GM21447 (cell line): ENCODE results near the gene CCDC112.

Experiments
- ATAC-seq: cut with Tn5 transposase; IDR thresholded peaks from one replicate; pipeline ENCODE4 v1.9.1; 2021; ENCODE audit not compliant: unreplicated experiment

CCDC112 gene

DNA sequence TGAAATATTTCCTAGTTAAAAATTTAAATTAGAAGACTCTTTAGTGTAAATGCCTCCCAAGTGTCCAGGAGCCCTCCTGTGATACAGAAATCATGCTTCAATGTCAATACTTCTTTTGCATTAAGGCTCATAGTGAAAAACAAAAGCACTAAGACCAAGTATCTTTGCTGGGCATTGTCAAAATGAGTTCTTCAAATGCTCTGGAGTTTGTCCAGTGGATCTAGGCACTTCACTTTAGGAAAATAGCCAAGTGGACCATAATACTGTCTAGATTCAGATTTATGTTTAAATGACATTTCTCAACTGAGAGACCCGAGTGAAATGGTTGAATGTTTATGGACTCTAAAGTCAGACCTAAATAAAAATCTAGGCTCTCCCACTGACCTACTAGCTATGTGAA, 21.3 kb upstream of the CCDC112 start:
- ATAC-seq, result no peak

DNA sequence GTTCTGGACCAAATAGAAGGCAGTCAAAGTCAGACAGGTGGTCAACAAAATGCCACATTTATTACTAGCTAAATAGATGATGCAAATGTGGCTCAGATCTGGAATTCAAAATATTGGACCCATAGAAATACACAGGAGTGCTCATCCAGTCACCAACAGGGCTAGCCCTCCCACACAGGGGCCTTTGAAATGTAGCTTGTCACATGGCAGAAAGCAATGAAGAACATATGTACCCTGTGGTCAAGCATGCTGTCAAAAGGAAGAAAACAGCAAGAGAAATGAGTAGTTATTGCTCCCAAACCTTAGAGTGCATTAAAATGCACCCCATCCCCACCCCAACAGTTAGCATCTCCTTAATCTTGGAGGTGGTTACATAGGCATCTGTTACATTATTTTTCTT, 20.9 kb upstream of the CCDC112 start:
- ATAC-seq, result no peak

- ATAC-seq, result no peak
Observed at GRCh38 chr5:115313632-115314031, 17.2 kb upstream of the CCDC112 start.

- no peak for ATAC-seq
Observed at GRCh38 chr5:115313052-115313451, 16.6 kb upstream of the CCDC112 start.

DNA sequence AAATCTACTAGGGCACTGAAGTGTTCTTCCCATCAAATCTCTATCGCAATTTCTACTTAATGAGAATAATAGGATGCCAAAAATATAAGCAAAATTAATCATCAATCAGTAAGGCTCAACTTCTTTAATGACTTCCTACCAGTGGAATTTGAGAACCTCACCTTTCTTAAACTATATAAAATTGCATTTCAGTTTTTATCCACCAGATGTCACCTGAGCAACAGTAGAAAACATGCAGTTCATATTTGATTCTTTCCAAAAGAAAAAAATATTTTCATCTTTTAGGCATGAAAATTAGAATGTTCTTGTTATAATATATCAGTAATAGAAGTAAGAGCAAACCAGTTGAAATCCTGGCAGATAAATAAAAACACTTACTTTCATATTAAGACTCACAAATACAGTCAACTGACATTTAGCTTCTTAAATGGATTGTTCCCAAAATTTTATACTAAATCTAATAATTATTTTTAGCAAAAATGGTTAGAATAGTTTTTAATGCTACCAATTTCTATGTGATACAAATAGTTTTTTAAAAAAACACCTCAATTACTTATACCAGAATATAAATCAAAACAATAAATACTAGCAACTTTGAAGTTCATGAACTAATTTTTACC, 13.4 kb upstream of the CCDC112 start:
- no peak for ATAC-seq

GRCh38 chr5:115308815-115309214, 12.4 kb upstream of the CCDC112 start:
- ATAC-seq, result no peak

GRCh38 chr5:115306011-115306536, 9.6 kb upstream of the CCDC112 start:
- no peak for ATAC-seq

DNA sequence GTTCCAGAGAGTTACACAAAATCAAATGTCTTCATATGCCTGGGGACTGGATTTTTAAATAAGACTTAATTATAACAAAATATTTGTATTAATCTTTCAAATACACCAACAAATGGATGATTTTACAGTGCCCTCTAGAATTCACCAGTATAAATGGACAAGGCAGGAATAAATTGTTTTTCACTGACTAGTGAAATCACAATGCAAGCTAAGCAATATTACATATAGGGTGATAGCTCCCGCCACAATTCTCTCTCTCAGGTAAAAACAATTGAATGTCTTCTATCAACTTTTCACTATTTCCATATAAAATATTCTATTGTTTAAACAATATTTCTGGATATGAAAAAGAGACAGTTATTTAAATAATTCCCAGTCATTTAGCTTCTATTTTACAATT, 8.0 kb upstream of the CCDC112 start:
- ATAC-seq, result no peak

GRCh38 chr5:115298811-115299210, 2.4 kb upstream of the CCDC112 start:
- no peak for ATAC-seq

DNA sequence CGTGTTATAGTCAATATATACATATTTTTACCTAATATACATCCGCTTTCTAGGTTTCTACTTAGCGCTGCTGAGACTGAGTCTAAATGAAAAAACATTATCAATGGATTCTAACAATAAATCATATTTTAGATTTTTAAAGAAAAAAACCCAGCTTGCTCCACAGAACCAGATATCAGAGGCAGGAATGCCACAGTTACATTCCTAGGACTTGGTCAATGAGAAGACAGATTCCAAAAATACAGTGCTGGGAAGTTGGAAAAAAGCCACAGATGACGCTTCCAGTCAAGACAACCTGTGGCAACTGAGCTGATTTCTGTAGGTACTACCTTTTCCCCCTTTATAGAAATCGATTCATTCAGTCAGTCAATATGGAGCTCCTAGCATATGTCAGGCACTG, 577 bp upstream of the CCDC112 start:
- ATAC-seq, result no peak

GRCh38 chr5:115295777-115296123, 704 bp downstream of the CCDC112 start:
- ATAC-seq, result peak; percentile 26

GRCh38 chr5:115291397-115291796, 5.1 kb downstream of the CCDC112 start:
- no peak for ATAC-seq

DNA sequence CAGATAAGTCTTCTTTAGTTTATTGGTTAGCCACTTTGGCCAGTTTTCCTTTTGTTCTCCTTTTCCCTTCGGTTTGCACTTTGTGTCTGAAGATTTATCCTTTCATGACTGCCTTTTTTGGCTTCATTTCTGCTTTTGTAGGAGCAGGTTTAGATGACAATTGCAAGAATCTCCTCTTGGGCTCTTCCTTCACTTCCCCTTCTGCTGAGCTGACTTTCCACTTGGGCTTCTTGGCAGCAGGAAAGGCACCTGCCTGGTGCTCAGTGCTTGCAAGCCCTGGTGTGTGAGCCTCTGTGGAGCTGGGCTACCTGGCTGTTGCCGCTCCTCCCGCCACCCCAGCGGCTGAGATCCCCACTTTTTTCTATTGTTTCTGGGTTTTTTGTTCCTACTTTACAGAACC, 7.3 kb downstream of the CCDC112 start:
- ATAC-seq, result no peak

- no peak for ATAC-seq
Observed at GRCh38 chr5:115284021-115284420, 12.4 kb downstream of the CCDC112 start.

DNA sequence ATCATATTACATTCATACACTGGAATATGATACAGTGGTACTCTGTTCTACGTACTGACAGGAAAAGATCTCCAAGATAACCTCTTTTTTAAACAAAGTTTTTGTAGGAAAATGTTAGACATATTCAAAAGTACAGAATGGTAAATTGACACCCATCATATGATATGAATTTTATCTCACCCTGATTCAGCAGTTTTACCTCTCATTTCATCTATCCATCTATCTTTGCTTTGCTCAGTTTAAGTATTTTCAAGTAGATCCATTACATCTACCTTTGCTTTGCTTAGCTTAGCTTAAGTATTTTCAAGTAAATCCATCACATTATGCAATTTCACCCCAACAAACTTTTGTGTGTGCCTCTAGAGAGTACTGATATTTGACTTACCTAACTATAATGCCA, 14.3 kb downstream of the CCDC112 start:
- ATAC-seq, result no peak

DNA sequence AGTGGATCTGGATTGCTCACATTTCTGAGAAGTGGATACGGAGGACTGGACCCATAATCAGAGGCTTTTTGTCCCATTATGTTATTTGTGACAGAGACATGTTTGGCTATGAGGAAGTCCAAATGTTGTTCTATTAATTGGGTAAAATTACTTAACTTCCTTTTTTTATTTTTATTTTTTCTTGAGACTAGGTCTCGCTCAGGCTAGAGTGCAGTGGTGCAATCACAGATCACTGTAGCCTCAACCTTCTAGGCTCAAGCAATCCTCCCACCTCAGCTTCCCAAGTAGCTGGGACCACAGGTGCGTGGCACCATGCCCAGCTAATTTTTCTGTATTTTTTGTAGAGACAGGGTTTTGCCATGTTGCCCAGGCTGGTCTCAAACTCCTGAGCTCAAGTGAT, 21.9 kb downstream of the CCDC112 start:
- ATAC-seq, result no peak

DNA sequence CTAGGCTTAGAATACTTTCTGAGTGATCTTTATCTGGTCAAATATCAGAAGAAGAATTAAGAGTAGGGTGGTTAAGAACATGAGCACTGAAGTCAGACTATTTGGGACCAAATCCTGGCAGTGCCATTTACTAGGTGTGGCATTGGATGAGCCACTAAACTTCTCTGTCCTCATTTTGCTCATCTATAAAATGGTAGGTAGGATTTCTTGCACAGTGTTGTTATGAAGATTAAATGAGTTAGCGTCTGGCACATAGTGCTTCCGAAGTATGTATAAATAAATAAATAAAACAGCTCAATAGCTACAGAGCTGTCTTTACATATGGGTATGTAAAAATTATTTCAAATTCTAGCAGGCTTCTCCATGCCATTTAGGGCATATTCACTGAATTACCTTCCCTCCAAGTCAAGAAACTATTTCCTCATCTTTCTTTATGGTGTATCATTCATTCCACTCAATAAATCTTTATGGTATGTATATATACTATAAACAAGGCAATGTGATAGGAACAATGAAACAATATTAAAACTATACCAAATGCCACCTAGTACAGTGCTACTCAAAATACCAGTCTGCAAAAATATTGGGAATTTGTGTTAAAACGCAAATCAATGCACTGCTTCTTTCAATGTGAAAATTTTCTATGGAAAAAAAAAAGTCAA, 24.0 kb downstream of the CCDC112 start:
- no peak for ATAC-seq

- peak; percentile 63 for ATAC-seq
Observed at GRCh38 chr5:115271295-115272050, 25.0 kb downstream of the CCDC112 start.

- no peak for ATAC-seq
Observed at GRCh38 chr5:115267617-115268016, 28.8 kb downstream of the CCDC112 start.

DNA sequence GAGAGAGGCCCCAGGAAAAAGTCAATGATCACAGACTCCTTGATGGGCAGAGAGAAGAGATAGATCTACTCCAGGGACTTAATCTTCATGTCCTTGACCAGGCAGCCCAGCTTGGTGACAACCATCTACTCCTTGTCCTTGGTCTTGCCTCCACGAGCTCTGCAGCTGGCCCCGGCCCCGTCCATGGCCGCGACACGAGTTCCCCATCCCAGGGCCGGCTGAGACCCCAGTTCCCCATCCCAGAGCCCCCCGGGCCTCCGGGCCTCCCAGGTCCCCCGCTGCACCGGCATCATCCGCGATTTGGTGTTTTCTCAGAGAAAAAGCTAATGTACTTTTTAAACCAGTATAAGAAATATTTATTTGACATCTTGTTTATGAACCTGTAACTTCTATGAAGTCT, 31.2 kb downstream of the CCDC112 start:
- ATAC-seq, result no peak

GRCh38 chr5:115264786-115265185, 31.7 kb downstream of the CCDC112 start:
- no peak for ATAC-seq

- ATAC-seq, result no peak
Observed at GRCh38 chr5:115263078-115263380, 33.4 kb downstream of the CCDC112 start.
